ENCODE results near the gene APP.

- TF ChIP-seq POLR2AphosphoS5 (IDR thresholded peaks at IDR 0.05; ENCODE audit: low read depth, low read length) = no peak
- TF ChIP-seq TAF1 (IDR thresholded peaks at IDR 0.05; ENCODE audit: borderline replicate concordance, low read depth, low read length) = no peak
- TF ChIP-seq POLR2A (IDR thresholded peaks at IDR 0.05; ENCODE audit: low read depth, low read length) = no peak
Measured at GRCh38 chr21:26157801-26158200, 12.8 kb downstream of the APP start.
